ENCODE measurements around the gene MEGF11. TPM values are rescaled to one million over a fixed set of nuclear protein-coding genes. Genes with fewer than 3 reads are reported as not detected.
A peak's percentile ranks its signal among the peaks of the same experiment; 100 is the strongest.

MEGF11 gene
- polyA plus RNA-seq, 2 of the 4 experiments (the other 2 are of a cell fraction), result 0.25 to 0.31 TPM

DNA sequence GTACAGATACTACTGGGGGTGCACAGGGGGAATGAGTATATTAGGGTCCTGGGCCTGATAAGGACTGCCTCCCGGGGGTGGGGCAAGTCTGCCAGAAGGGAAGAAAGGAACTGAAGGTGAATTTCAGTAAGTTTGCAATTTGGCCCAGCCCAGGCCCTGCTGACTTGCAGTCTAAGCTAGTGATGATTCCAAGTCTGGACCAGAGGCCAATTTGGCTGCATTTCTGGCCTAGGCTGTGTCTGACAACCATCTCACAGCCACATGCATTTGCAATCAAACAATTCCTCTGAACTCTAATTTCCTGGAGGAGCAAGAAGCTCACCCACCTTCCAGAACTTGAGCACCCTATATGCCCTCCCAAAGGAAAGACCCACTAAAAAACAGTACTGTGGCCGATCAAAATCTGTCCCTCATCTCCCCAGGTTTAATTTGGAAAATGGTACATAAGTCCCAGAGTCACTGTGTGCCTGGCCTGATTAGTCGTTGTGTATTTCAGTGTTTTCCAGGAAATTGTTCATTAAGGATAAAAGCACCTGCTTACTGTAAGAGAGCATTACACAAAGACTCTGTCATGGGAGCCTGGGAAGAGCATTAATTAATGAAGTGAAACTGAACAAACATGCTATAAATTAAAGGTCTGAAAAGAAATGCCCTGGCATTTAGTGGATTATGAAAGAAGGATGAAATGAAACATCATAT is 114.5 kb downstream of the MEGF11 start:
- FAIRE-seq (no peak), ATAC-seq (no peak), DNase-seq (ENCODE audit: low read depth in 1 of 2, low spot score in 1 of 2) (no peak)
- 37% methylated on average over 3 of the region's 3 CpGs for WGBS (ENCODE audit: missing lambda C conversion rate)
- CTCF ChIA-PET, result no interaction called here
- TF ChIP-seq ZNF302 (CRISPR knock-in tag; IDR thresholded peaks at IDR 0.05) (no peak), NPAS2 (CRISPR knock-in tag; IDR thresholded peaks at IDR 0.05; ENCODE audit: borderline replicate concordance) (no peak)
- TF ChIP-seq, protein P1, sequence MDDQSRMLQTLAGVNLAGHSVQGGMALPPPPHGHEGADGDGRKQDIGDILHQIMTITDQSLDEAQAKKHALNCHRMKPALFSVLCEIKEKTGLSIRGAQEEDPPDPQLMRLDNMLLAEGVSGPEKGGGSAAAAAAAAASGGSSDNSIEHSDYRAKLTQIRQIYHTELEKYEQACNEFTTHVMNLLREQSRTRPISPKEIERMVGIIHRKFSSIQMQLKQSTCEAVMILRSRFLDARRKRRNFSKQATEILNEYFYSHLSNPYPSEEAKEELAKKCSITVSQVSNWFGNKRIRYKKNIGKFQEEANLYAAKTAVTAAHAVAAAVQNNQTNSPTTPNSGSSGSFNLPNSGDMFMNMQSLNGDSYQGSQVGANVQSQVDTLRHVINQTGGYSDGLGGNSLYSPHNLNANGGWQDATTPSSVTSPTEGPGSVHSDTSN (IDR thresholded peaks at IDR 0.05), result no peak
- H3K4me2 ChIP-seq, result no peak overlapping the region
- no peak overlapping the region for H3K27ac ChIP-seq
- H3K4me1 ChIP-seq, result no peaks in the 10 kb centered on the region
- no peaks in the 10 kb centered on the region for H3K9me3 ChIP-seq
- POLR2A ChIA-PET, result no interaction called here
- no peak overlapping the region for H3K4me3 ChIP-seq

DNA sequence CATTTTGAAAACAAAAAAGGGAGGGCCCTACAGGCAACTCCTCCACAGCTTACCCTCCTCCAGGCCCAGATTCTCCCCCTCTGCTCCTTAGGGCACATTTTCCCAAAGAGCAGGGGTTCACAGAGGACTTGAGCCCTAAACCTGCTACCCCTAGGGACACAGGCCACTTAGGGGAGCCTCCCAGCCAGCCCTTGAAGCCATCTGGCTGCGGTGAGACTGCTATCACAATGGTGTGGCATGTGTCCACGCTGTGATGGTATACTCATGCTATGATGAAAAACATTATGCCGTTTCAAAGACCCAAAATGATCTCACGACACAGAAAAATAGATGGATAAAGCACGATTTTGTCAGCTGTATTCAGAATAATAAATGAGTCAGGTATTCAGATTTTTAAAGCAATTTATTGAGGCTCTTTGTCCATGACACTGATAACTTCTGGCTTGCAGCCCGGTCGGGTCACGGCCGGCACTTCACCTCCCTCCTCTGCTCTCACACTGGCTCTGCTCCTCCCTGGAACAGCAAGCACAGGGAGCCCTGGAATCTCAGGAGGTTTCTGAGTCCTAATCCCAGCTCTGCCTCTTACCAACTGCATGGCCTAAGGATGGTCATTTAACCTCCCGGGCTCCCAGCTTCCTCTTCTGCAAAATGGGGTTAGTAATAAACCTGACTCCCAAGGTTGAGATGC is 115.3 kb downstream of the MEGF11 start:
- ATAC-seq (no peak), FAIRE-seq (no peak), DNase-seq (ENCODE audit: low read depth in 1 of 2, low spot score in 1 of 2) (no peak)
- ChIA-PET POLR2A (no interaction called here), CTCF (interaction anchor here (1.3 kb wide), 1 partner anchor 9 kb away, joined by 5 read pairs; no protein-coding TSS in a partner anchor)
- Histone ChIP-seq H3K4me3 (no peak overlapping the region), H3K4me1 (no peaks in the 10 kb centered on the region), H3K9me3 (no peaks in the 10 kb centered on the region), H3K27ac (no peak overlapping the region), H3K4me2 (no peak overlapping the region)
- 60% methylated on average over 10 of the region's 10 CpGs for WGBS (ENCODE audit: missing lambda C conversion rate)
- TF ChIP-seq HDAC2 (IDR thresholded peaks at IDR 0.05) (no peak), POLR2AphosphoS2 (conservative IDR thresholded peaks at IDR 0.05; ENCODE audit: low read length) (no peak), RCOR1 (IDR thresholded peaks at IDR 0.05; ENCODE audit: low read depth, low read length) (no peak), HEYL (CRISPR knock-in tag; IDR thresholded peaks at IDR 0.05) (no peak), HOXB13 (CRISPR knock-in tag; IDR thresholded peaks at IDR 0.05; ENCODE audit: low read depth) (no peak), EHF (CRISPR knock-in tag; IDR thresholded peaks at IDR 0.05) (no peak), CBX2 (IDR thresholded peaks at IDR 0.05; ENCODE audit: borderline replicate concordance, low read depth) (no peak), RAD21 (conservative IDR thresholded peaks at IDR 0.05 in 1 of 2, IDR thresholded peaks at IDR 0.05 in 1 of 2) (no peak), MAFK (IDR thresholded peaks at IDR 0.05; ENCODE audit: partially characterized antibody) (no peak), CHD4 (IDR thresholded peaks at IDR 0.05; ENCODE audit: borderline replicate concordance) (no peak), MAZ (IDR thresholded peaks at IDR 0.05; ENCODE audit: borderline replicate concordance, low read depth, low read length) (no peak)
- TF ChIP-seq, protein P2, sequence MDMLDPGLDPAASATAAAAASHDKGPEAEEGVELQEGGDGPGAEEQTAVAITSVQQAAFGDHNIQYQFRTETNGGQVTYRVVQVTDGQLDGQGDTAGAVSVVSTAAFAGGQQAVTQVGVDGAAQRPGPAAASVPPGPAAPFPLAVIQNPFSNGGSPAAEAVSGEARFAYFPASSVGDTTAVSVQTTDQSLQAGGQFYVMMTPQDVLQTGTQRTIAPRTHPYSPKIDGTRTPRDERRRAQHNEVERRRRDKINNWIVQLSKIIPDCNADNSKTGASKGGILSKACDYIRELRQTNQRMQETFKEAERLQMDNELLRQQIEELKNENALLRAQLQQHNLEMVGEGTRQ (IDR thresholded peaks at IDR 0.05), result no peak

DNA sequence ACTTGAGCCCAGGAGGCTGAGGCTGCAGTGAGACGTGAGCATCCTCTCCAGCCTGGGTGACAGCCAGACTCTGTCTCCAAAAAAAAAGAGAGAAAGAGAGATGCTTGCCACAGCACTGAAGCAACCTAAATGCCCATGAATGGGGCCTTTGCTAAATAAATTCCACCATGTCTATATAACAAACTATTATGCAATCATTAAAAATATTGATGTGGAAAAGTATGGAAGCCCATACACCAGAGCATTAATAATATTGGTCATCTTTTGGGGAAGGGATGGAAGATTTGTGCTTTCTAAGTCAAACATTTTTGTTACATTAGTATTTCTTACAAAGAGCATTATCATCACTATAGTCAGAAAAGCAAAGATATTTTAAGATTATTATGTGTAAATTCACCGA is 116.6 kb downstream of the MEGF11 start:
- CTCF ChIA-PET, result interaction anchor here (0.6 to 1.3 kb wide), 2 partner anchors 7 to 759 kb away, joined by 4 to 5 read pairs; no protein-coding TSS in a partner anchor
- ATAC-seq (no peak), DNase-seq (ENCODE audit: low read depth in 1 of 2, low spot score in 1 of 2) (no peak), FAIRE-seq (peak; percentile 28)
- no peak for TF ChIP-seq NR3C1 (IDR thresholded peaks at IDR 0.05)
- TF ChIP-seq, protein P3, sequence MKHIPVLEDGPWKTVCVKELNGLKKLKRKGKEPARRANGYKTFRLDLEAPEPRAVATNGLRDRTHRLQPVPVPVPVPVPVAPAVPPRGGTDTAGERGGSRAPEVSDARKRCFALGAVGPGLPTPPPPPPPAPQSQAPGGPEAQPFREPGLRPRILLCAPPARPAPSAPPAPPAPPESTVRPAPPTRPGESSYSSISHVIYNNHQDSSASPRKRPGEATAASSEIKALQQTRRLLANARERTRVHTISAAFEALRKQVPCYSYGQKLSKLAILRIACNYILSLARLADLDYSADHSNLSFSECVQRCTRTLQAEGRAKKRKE (CRISPR knock-in tag; IDR thresholded peaks at IDR 0.05; ENCODE audit: low read depth), result no peak
- TF ChIP-seq RFX5 (IDR thresholded peaks at IDR 0.05), result no peak
- TF ChIP-seq RNF2 (IDR thresholded peaks at IDR 0.05; ENCODE audit: borderline replicate concordance, low read depth), result no peak
- H3K4me3 ChIP-seq, result no peak overlapping the region
- no peak overlapping the region for H3K27ac ChIP-seq
- POLR2A ChIA-PET, result no interaction called here
- H3K4me2 ChIP-seq, result no peak overlapping the region
- 62% methylated on average over 2 of the region's 2 CpGs for WGBS (ENCODE audit: missing lambda C conversion rate)
- no peaks in the 10 kb centered on the region for H3K4me1 ChIP-seq
- no peaks in the 10 kb centered on the region for H3K9me3 ChIP-seq
